Activated naive CD8-positive, alpha-beta T cell treated with anti-CD3 and anti-CD28 coated beads, Interleukin-2, amount 50 U/mL, for 16 hours (primary cell): ENCODE results near the gene VCP.
"Not testable (repeated sequence)": the region's sequence is repeated elsewhere in the genome, so short reads cannot be mapped to it uniquely, and the experiment has no call there.

ENCODE experiments used
- DNase-seq: peaks from one replicate; pipeline ENCODE4 v3.0.0-alpha.2; 2020; ENCODE audit warnings: low read depth, low spot score

The VCP gene

DNA sequence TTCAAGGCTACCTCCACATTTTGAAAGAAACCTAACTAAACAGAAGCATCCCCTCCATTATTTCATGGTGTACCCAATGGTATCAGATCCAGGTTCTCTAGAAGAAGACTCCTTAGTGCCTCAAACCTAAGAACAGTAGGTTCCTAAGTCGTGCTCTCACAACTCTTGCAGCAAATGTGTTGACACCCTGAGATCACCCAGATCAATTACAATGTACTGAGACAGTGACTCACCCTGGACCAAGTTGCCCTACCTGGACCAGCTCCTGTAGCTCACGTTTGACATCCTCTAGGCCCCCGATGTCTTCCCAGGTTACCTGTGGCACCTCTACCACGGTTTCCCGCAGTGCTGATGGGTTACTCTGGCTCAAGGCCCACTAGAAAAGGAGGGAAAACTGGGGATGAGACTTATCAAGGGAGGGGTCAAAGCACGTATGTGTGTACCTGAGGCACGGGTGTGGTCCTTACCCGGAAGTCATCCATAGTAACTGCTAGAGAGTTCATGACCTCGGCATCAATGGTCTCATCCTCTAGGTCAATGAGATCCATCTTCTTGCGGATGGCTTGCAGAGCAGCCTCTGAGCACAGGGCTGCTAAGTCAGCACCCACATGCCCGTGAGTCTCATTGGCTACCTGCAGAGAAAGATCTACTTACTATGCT, 11.7 kb downstream of the VCP start:
- DNase-seq: no peak

DNA sequence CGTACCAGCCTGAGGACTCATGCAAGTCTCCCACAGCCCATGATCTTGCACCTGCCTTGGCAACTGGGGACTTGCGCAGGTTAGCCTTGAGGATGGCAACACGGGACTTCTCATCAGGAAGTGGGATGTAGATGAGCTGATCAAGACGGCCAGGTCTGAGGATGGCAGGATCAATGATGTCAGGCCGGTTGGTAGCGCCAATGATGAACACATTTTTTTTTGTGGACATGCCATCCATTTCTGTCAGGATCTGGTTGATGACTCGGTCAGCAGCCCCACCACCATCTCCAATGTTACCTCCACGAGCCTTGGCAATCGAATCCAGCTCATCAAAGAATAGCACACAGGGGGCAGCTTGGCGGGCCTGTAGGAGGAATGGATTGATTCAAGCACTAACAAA, 13.0 kb downstream of the VCP start:
- no peak for DNase-seq

- DNase-seq: no peak
Observed at GRCh38 chr9:35057271-35057620, 15.2 kb downstream of the VCP start.

DNA sequence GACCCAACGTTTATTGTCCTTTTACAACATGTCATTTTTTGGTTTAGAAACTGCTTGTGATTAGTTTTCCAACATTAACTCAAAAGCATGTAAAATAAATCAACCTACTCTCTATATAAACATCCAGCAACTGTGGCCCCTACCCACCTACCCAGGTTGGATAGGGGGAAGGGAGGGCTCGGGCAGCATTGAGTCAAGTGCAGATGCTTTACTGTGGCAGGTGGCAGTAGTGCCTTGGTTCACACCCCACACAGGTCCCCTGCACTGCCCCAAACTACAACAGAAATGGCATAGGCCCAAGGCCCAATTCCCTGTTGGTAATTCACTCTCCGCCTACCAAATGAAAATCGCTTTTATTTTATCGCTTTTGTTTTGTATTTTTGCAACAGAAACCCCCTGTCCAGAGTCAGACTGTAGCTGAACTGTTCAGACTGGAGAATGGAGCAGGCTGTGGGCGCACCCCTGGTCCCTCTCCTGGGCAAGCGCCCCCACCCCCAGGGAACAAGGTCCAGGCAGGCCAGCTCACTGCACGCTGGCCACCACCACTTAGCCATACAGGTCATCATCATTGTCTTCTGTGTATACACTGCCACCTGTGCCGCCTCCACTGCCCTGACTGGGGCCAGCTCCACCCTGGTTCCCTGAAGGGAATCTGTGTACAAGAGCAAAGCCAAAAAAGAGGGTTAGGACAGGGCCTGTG, 15.7 kb downstream of the VCP start:
- DNase-seq: no peak

GRCh38 chr9:35054871-35055644, 17.4 kb downstream of the VCP start:
- DNase-seq: no peak

DNA sequence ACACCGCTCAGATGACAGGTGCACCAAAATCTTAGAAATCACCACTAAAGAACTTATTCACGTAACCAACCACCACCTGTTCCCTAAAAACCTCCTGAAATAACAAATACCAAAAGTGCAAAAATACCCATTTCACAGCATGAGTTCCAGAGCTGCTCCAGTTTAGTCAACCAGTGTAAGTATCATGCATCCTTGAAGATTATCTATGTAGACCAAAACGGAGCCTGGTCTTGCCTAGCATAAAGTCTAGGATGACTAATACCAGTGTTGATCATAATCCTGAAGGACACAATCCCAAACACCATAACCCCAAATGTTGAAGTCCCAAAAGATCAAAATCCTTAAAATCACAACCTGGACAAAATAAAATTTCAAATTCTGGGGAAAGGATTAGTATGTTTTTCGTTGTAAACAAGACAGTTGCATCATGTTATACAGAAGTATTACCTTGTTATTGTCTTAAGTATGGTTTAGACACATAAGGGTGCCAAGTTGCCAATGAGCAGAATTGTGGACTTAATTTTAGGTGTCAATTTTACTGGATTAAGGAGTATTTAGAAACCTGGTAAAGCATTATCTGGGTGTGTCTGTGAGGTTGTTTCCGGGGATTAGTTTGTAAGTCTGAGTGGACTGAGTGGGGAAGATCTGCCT, 18.1 kb downstream of the VCP start:
- DNase-seq: no peak

- DNase-seq: no peak
Observed at GRCh38 chr9:35051069-35051967, 21.1 kb downstream of the VCP start.

DNA sequence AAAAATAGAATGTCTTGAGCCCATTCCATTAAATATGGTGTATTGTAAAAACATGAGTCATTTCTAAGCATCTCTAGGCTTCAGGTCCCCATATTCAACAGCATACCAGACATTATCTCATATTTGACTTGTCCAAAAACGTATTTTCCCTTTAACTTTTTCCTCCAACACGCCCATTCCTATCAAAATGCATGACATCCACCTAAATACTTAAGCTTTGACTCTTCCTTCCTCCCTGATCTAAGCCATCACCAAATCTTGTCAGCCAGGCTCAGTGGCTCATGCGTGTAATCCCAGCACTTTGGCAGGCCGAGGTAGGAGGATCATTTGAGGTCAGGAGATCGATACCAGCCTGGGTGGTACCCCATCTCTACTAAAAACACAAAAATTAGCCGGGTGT, 23.9 kb downstream of the VCP start:
- no peak for DNase-seq

DNA sequence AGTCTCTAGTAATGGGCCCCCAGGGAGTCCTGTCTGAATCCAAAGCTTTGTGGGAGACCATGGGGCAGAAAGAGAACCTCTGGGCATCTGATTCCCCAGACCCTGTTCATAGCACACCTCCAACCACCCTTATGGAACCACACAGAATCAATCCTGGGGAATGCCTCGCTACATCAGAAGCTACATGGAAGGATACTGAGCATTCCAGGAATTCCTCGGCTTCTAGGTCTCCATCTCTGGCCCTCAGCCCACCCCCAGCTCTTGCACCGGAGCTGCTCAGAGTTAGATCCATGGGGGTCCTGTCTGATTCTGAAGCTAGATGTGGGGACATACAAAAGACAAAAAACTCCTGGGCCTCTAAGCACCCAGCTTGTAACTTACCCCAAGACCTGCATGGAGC, 28.4 kb downstream of the VCP start:
- no peak for DNase-seq

GRCh38 chr9:35042891-35043545, 29.4 kb downstream of the VCP start:
- no peak for DNase-seq

- DNase-seq: no peak
Observed at GRCh38 chr9:35042081-35042604, 30.3 kb downstream of the VCP start.

- no peak for DNase-seq
Observed at GRCh38 chr9:35035851-35036701, 36.3 kb downstream of the VCP start.

DNA sequence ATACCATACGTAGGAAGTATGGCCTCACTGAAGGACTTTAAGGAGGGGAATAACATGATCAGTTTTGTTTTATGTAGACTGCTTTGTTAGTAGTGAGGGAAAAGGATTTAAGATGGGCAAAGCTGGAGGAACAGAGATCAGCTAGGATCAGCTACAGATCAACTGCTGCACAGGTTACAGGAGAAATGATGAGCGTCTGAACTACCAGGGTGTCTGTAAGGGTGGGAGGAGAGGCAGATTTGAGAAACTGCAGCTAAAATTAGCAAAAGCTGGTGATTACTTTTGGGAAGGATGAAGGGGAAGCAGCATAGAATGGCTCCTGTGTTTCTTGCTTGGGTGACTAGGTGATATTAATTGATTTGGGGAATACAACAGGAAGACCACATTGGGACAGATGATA, 39.3 kb downstream of the VCP start:
- DNase-seq: no peak

DNA sequence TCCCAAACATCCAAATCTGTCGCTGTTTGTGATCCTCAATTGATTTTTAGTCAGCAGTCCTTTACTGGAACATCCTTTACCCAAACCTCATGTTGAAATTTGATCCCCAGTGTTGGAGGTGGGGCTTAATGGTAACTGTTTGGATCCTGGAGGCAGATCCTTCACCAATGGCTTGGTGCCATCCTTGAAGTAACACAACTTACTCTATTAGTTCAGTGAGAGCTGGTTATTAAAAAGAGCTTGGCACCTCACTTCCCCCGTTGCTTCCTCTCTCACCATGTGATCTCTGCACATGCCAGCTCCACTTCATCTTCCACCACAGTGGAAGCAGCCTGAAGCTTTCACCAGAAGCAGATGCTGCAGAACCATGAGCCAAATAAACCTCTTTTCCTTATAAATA, 42.6 kb downstream of the VCP start:
- DNase-seq: no peak

GRCh38 chr9:35029241-35029640, 43.2 kb downstream of the VCP start:
- DNase-seq: no peak

DNA sequence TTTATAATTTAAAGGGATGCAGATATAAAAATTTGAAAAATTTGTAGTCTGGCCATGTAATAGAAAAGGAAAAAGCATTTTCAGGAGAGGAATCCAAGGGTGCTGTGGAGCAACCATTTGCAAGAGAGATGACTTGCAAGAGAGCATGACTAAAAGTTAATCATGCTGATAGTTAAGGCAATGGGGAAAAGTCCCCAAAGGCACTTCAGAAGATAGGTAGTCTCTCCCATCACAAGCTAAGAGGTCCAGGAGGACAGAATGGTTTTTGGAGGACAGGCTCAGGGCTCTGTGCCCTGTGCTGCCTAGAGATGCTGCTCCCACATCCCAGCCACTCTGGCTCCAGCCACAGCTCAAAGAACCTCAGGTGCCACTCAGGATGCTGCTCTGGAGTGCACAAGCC, 44.1 kb downstream of the VCP start:
- no peak for DNase-seq

DNA sequence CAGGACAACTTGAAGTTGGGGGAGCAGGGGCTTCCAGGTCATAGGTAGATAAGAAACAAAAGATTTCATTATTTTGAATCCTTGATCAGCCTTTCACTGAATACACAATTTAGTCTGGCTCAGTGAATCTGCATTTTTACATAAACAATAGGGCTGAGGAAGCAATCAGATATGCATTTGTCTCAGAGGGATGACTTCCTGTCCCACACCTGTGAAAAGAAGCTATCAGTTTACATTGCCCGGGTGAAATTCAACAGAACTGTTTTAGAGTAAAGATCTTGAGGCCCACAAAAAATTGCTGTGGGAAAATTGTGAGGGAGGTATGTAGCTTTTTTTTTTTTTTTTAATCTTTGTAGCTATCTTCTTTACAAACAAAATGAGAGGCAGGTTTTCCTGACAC, 44.6 kb downstream of the VCP start:
- no peak for DNase-seq

- DNase-seq: no peak
Observed at GRCh38 chr9:35027374-35027773, 45.1 kb downstream of the VCP start.

- no peak for DNase-seq
Observed at GRCh38 chr9:35026671-35027070, 45.8 kb downstream of the VCP start.

DNA sequence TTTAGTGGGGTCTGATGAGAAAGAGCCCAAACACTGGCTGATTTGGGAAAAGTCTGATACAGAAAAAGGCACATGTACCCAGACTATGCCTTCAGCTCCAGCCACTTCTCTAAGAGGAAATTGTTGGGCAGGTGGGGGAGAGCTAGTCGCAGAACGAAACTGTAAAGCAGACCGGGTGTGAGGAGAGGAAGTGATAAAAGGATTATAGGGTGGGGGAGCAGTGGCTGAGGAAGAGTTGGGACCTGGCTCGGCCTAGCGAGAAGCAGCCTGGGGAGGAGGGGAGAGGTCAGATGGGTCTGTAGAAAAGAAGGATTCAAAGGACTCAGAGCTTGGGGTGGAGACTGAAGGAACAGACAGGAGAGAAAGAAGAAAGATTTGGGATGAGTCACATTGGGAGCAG, 49.0 kb downstream of the VCP start:
- DNase-seq: not testable (repeated sequence)
